HG03280 (cell line): ENCODE data around the gene PSIP1.
"Not testable (repeated sequence)": the region's sequence is repeated elsewhere in the genome, so short reads cannot be mapped to it uniquely, and the experiment has no call there.

ENCODE experiments used
- ATAC-seq: cut with Tn5 transposase; IDR thresholded peaks from one replicate; pipeline ENCODE4 v1.9.1; 2021; ENCODE audit warnings: mild to moderate bottlenecking, moderate library complexity; ENCODE audit not compliant: unreplicated experiment

PSIP1 gene

GRCh38 chr9:15505921-15506320 lies 4.8 kb downstream of the PSIP1 start:
- no peak for ATAC-seq

- ATAC-seq = no peak
Observed at GRCh38 chr9:15501803-15502202, 9.0 kb downstream of the PSIP1 start.

- no peak for ATAC-seq
Observed at GRCh38 chr9:15501179-15501578, 9.6 kb downstream of the PSIP1 start.

- ATAC-seq = no peak
Observed at GRCh38 chr9:15499139-15499538, 11.6 kb downstream of the PSIP1 start.

GRCh38 chr9:15498246-15498995 lies 12.3 kb downstream of the PSIP1 start:
- no peak for ATAC-seq

- no peak for ATAC-seq
Observed at GRCh38 chr9:15492485-15493150, 18.2 kb downstream of the PSIP1 start.

GRCh38 chr9:15491950-15492349 lies 18.8 kb downstream of the PSIP1 start:
- no peak for ATAC-seq

- no peak for ATAC-seq
Observed at GRCh38 chr9:15485836-15486666, 24.7 kb downstream of the PSIP1 start.

- ATAC-seq = no peak
Observed at GRCh38 chr9:15484802-15485201, 26.0 kb downstream of the PSIP1 start.

GRCh38 chr9:15482146-15482545 lies 28.6 kb downstream of the PSIP1 start:
- no peak for ATAC-seq

- ATAC-seq = no peak
Observed at GRCh38 chr9:15480028-15480427, 30.7 kb downstream of the PSIP1 start.

- no peak for ATAC-seq
Observed at GRCh38 chr9:15475923-15476536, 34.7 kb downstream of the PSIP1 start.

GRCh38 chr9:15469862-15470261 lies 40.9 kb downstream of the PSIP1 start:
- no peak for ATAC-seq

- no peak for ATAC-seq
Observed at GRCh38 chr9:15469406-15469805, 41.4 kb downstream of the PSIP1 start.

- no peak for ATAC-seq
Observed at GRCh38 chr9:15468145-15468544, 42.6 kb downstream of the PSIP1 start.

- ATAC-seq = no peak
Observed at GRCh38 chr9:15461601-15462000, 49.2 kb downstream of the PSIP1 start.

GRCh38 chr9:15461056-15461455 lies 49.7 kb downstream of the PSIP1 start:
- no peak for ATAC-seq

- no peak for ATAC-seq
Observed at GRCh38 chr9:15453956-15454355, 56.8 kb downstream of the PSIP1 start.

GRCh38 chr9:15444141-15444540 lies 66.6 kb downstream of the PSIP1 start:
- no peak for ATAC-seq

GRCh38 chr9:15442264-15442663 lies 68.5 kb downstream of the PSIP1 start:
- ATAC-seq = not testable (repeated sequence)

- not testable (repeated sequence) for ATAC-seq
Observed at GRCh38 chr9:15441841-15442240, 68.9 kb downstream of the PSIP1 start.
